H1 (cell line): ENCODE data around the gene CIB2. TPM values are rescaled to one million over a fixed set of nuclear protein-coding genes. Genes with fewer than 3 reads are reported as not detected.

Source experiments
- CTCF ChIA-PET: fragments of 300-600 bp; sonication (Branson Sonifier 250); formaldehyde crosslinking; loops from one replicate; lab custom pipeline; 2021; ENCODE audit not compliant: partially characterized antibody; lab: Charles Lee
- POLR2A ChIA-PET: fragments of 300-600 bp; sonication (Branson Sonifier 250); formaldehyde crosslinking; loops from one replicate; lab custom pipeline; 2021; ENCODE audit warnings: inconsistent platforms; ENCODE audit not compliant: partially characterized antibody; lab: Charles Lee
- DNase-seq, 2 experiments: peaks; one replicate each; pipeline versions ENCODE4 v3.0.0 to v3.0.0-alpha.2; 2010 to 2022; ENCODE audit warnings: low spot score in 2 of 2, low read depth in 1 of 2, mixed read lengths in 1 of 2
- FAIRE-seq: peaks from 2 replicates; lab custom pipeline; 2011; peaks lifted over from hg19 to GRCh38; lab: Jason Lieb, UNC
- H2AFZ ChIP-seq: 2 replicates; pipeline ENCODE4 v1.8.1; 2012; ENCODE audit warnings: low read length, inconsistent platforms
- H2AK5ac ChIP-seq: 2 replicates; pipeline ENCODE4 v1.6.1; 2013; ENCODE audit warnings: low read depth, low read length
- H2BK120ac ChIP-seq: replicated peaks from 2 replicates; pipeline ENCODE3; 2013; ENCODE audit warnings: low read depth, low read length, inconsistent platforms
- H2BK12ac ChIP-seq: 2 replicates; pipeline ENCODE4 v1.6.1; 2013; ENCODE audit warnings: low read depth, low read length
- H2BK15ac ChIP-seq: 2 replicates; pipeline ENCODE4 v1.6.1; 2013; ENCODE audit warnings: low read length
- H2BK20ac ChIP-seq: 2 replicates; pipeline ENCODE4 v1.6.1; 2013; ENCODE audit warnings: low read length
- H2BK5ac ChIP-seq: 2 replicates; pipeline ENCODE4 v1.6.1; 2013; ENCODE audit warnings: low read depth, low read length
- H3K14ac ChIP-seq: 2 replicates; pipeline ENCODE4 v1.6.1; 2013; ENCODE audit warnings: inconsistent platforms; ENCODE audit not compliant: insufficient read length
- H3K18ac ChIP-seq: 2 replicates; pipeline ENCODE4 v1.6.1; 2013; ENCODE audit warnings: low read length; ENCODE audit errors: extremely low read depth
- H3K23ac ChIP-seq: 2 replicates; pipeline ENCODE4 v1.6.1; 2013; ENCODE audit warnings: inconsistent platforms; ENCODE audit not compliant: insufficient read length
- H3K23me2 ChIP-seq: 2 replicates; pipeline ENCODE4 v1.6.1; 2013; ENCODE audit warnings: low read depth, low read length
- H3K27ac ChIP-seq: 2 replicates; pipeline ENCODE4 v1.6.1; 2011; ENCODE audit warnings: low read depth, low read length, inconsistent platforms
- H3K27me3 ChIP-seq, 4 experiments: replicated peaks in 1 of 4; 1 replicate in 1 of 4; 2 replicates in 3 of 4; pipeline versions ENCODE4 v1.6.1 to v1.8.1; 2011 to 2013; ENCODE audit warnings: low read length in 3 of 4, mild to moderate bottlenecking in 3 of 4, inconsistent platforms in 2 of 4, mixed read lengths in 2 of 4, moderate library complexity in 1 of 4; ENCODE audit not compliant: control insufficient read depth in 3 of 4, insufficient read depth in 3 of 4; ENCODE audit errors: extremely low read depth in 1 of 4
- H3K36me3 ChIP-seq, 4 experiments: 2 replicates each; pipeline versions ENCODE4 v1.6.1 to v1.8.1; 2011 to 2013; ENCODE audit warnings: mild to moderate bottlenecking in 4 of 4, low read length in 3 of 4, moderate library complexity in 2 of 4, control low read depth in 1 of 4, inconsistent platforms in 1 of 4; ENCODE audit not compliant: insufficient read depth in 4 of 4, control insufficient read depth in 2 of 4
- H3K4ac ChIP-seq: replicated peaks from 2 replicates; pipeline ENCODE3; 2013; ENCODE audit warnings: low read length, low read depth, mixed read lengths, inconsistent platforms; ENCODE audit not compliant: insufficient read length
- H3K4me1 ChIP-seq, 4 experiments: replicated peaks in 1 of 4; 1 replicate in 1 of 4; 2 replicates in 3 of 4; pipeline versions ENCODE4 v1.6.1 to v1.8.1; 2011 to 2013; ENCODE audit warnings: low read length in 3 of 4, inconsistent platforms in 2 of 4, mixed read lengths in 1 of 4; ENCODE audit not compliant: insufficient read depth in 4 of 4, control insufficient read depth in 3 of 4
- H3K4me2 ChIP-seq, 2 experiments: 2 replicates each; pipeline versions ENCODE4 v1.6.1 to v1.8.1; 2011 to 2013; ENCODE audit warnings: low read depth in 2 of 2, low read length in 2 of 2, control low read depth in 1 of 2, inconsistent platforms in 1 of 2, mild to moderate bottlenecking in 1 of 2; ENCODE audit not compliant: insufficient read depth in 1 of 2
- H3K4me3 ChIP-seq, 4 experiments: fragments of 200-600, 300-600 bp in 1 of 4; sonication (generic), shearing (Covaris generic), sonication (Bioruptor Twin) in 1 of 4; 2 replicates each; pipeline versions ENCODE4 v1.5.1 to v1.8.1; 2011 to 2016; ENCODE audit warnings: low read length in 4 of 4, low read depth in 3 of 4, control low read depth in 2 of 4, inconsistent platforms in 2 of 4, mild to moderate bottlenecking in 2 of 4, mixed read lengths in 1 of 4, moderate library complexity in 1 of 4; ENCODE audit not compliant: insufficient read depth in 2 of 4; ENCODE audit errors: extremely low read depth in 1 of 4
- H3K56ac ChIP-seq: replicated peaks from 2 replicates; pipeline ENCODE3; 2013; ENCODE audit warnings: low read depth, mild to moderate bottlenecking, mixed read lengths, low read length, inconsistent platforms; ENCODE audit not compliant: insufficient read length
- H3K79me1 ChIP-seq: 2 replicates; pipeline ENCODE4 v1.6.1; 2013; ENCODE audit warnings: low read depth, low read length, control low read depth
- H3K79me2 ChIP-seq, 2 experiments: 2 replicates each; pipeline versions ENCODE4 v1.6.1 to v1.8.1; 2012 to 2013; ENCODE audit warnings: low read length in 2 of 2, mild to moderate bottlenecking in 2 of 2, inconsistent platforms in 1 of 2; ENCODE audit not compliant: insufficient read depth in 2 of 2, control insufficient read depth in 1 of 2
- H3K9ac ChIP-seq, 4 experiments: replicated peaks in 1 of 4; 1 replicate in 1 of 4; 2 replicates in 3 of 4; pipeline versions ENCODE4 v1.6.1 to v1.8.1; 2011 to 2013; ENCODE audit warnings: low read depth in 3 of 4, low read length in 3 of 4, control low read depth in 2 of 4, mild to moderate bottlenecking in 2 of 4, moderate library complexity in 2 of 4, inconsistent platforms in 1 of 4; ENCODE audit errors: extremely low read depth in 1 of 4
- H3K9me3 ChIP-seq, 2 experiments: 2 replicates each; pipeline versions ENCODE4 v1.6.1 to v1.8.1; 2012 to 2013; ENCODE audit warnings: mild to moderate bottlenecking in 2 of 2, moderate library complexity in 2 of 2, control low read depth in 1 of 2, inconsistent platforms in 1 of 2, low read depth in 1 of 2, low read length in 1 of 2, mixed read lengths in 1 of 2; ENCODE audit not compliant: insufficient read depth in 2 of 2
- H4K20me1 ChIP-seq, 2 experiments: replicated peaks in 1 of 2; 2 replicates each; pipeline versions ENCODE3 to v1.8.1; 2011 to 2013; ENCODE audit warnings: inconsistent platforms in 2 of 2, low read length in 2 of 2, mild to moderate bottlenecking in 1 of 2; ENCODE audit not compliant: insufficient read depth in 2 of 2, control insufficient read depth in 1 of 2
- H4K5ac ChIP-seq: 2 replicates; pipeline ENCODE4 v1.6.1; 2013; ENCODE audit warnings: low read length, low read depth, mixed read lengths, inconsistent platforms; ENCODE audit not compliant: insufficient read length
- H4K8ac ChIP-seq: 2 replicates; pipeline ENCODE4 v1.8.0; 2013; ENCODE audit warnings: mild to moderate bottlenecking, moderate library complexity, low read length, inconsistent platforms; ENCODE audit not compliant: insufficient read depth; ENCODE audit errors: extremely low read depth
- H4K91ac ChIP-seq: replicated peaks from 2 replicates; pipeline ENCODE3; 2013; ENCODE audit warnings: low read length, mixed read lengths, inconsistent platforms; ENCODE audit not compliant: insufficient read length
- ASH2L ChIP-seq: fragments of 200-600, 300-600 bp; sonication (generic); IDR thresholded peaks from one replicate; pipeline ENCODE4 v1.7.1; 2017; ENCODE audit warnings: low read length
- CBX8 ChIP-seq: fragments of 300-800, 300-1000 bp; sonication (generic); IDR thresholded peaks from 2 replicates; pipeline ENCODE4 v1.7.1; 2016; ENCODE audit warnings: low read depth, low read length, borderline replicate concordance
- CEBPB ChIP-seq: IDR thresholded peaks from 2 replicates; pipeline ENCODE4 v1.6.1; 2012; ENCODE audit warnings: low read depth, low read length
- CHD1 ChIP-seq: IDR thresholded peaks from 2 replicates; pipeline ENCODE4 v1.6.1; 2012; ENCODE audit warnings: low read depth, low read length, improper control_type of control experiment
- KDM5A ChIP-seq: fragments of 200-600 bp; IDR thresholded peaks from 2 replicates; pipeline ENCODE4 v1.7.1; 2012; ENCODE audit warnings: mild to moderate bottlenecking, low read length, inconsistent platforms, mixed read lengths
- RBBP5 ChIP-seq: IDR thresholded peaks from 2 replicates; pipeline ENCODE4 v1.7.1; 2012; ENCODE audit warnings: low read depth, mild to moderate bottlenecking, inconsistent platforms, low read length, moderate library complexity, borderline replicate concordance
- SP2 ChIP-seq: IDR thresholded peaks from 2 replicates; pipeline ENCODE4 v1.6.1; 2012; ENCODE audit warnings: mild to moderate bottlenecking, low read length, inconsistent platforms
- TAF1 ChIP-seq: IDR thresholded peaks from 2 replicates; pipeline ENCODE4 v1.6.1; 2011; ENCODE audit warnings: mild to moderate bottlenecking, low read depth, low read length
- TAF7 ChIP-seq: optimal IDR thresholded peaks from 2 replicates; pipeline ENCODE3; 2011; ENCODE audit warnings: low read depth, mild to moderate bottlenecking, inconsistent platforms, low read length, moderate library complexity, borderline replicate concordance
- WGBS, 2 experiments: shearing (Covaris generic) in 1 of 2; methylation state at CpG; one replicate each; pipeline versions ENCODE4 v1.1.6 to v1.1.7; 2013 to 2015; ENCODE audit warnings: low lambda C conversion rate in 2 of 2, mixed read lengths in 2 of 2, inconsistent platforms in 1 of 2, low coverage in 1 of 2, missing lambda C conversion rate in 1 of 2; ENCODE audit not compliant: insufficient replicate concordance in 2 of 2, insufficient coverage in 1 of 2, insufficient read length in 1 of 2; ENCODE audit errors: extremely low coverage in 1 of 2, missing lambda C conversion rate in 1 of 2; 5-methylcytosine and 5-hydroxymethylcytosine counted together
- polyA plus RNA-seq, 7 experiments: library from polyadenylated mRNA; depleted of rRNA in 3 of 7; stranded (reverse) in 5 of 7; unstranded in 2 of 7; fragments of >200 nt in 5 of 7; fragments of 200-250 nt in 2 of 7; gene quantifications; 1 replicate in 5 of 7; 2 replicates in 1 of 7; 4 replicates in 1 of 7; pipeline versions ENCODE4 v1.2.1 to v1.2.3, GENCODE V29; 2011 to 2013; ENCODE audit warnings: missing spikeins in 2 of 7, mixed read lengths in 2 of 7
- total RNA-seq: library from RNA; stranded (reverse); fragmentation: NEBNext Ultra II Directional; extraction: Animal tissue kit (Norgen Biotek cat#: 25700); gene quantifications from 2 replicates; pipeline ENCODE4 v1.2.1, GENCODE V29; 2021

CIB2 gene
- total and polyA plus RNA-seq, 2 of the 8 experiments (the other 6 are each of a cell fraction or from before 2014, with no cell fraction given): 41.5 to 45.8 TPM

DNA sequence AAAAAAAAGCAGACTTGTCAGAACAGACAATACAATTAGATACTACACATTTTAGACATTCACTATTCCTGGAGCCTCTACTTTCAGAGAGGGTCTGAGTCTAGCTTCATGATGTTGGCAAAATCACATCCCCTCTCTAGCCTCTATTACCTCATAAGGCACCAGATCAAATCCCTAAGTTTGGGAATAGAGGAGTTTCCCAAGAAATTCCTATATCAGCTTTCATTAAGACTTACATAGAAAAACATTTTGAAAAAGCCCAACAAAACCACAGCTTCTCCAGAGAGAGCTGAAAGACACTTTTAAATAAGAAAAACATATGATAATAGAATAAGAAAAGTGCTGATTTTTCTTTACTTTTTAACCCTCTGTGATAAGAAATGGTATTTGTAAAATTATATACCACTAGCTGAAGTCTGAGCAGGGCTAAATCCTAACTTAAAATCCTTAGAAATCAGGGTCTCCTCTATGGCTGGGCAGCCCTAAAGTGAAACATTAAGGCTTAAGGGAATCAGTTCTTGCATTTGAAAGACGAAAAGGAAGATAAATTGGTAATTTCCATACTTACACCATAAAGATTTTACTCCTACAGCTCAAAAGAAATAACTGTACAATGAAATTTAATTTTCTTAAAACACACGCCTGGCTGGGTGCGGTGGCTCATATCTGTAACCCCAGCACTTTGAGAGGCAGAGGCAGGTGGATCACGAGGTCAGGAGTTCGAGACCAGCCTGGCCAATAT is 58.0 kb downstream of the CIB2 start:
- H3K4me2 ChIP-seq: no peak overlapping the region
- no peaks in the 10 kb centered on the region for H3K9me3 ChIP-seq
- H3K56ac ChIP-seq: no peak overlapping the region
- H4K20me1 ChIP-seq: peaks cover 0 to 5% of the 10 kb centered on the region in 2 experiments
- no peak overlapping the region for H3K4me3 ChIP-seq
- peaks cover 9% of the 10 kb centered on the region for H3K23me2 ChIP-seq
- H3K14ac ChIP-seq: no peak overlapping the region
- no peak overlapping the region for H3K23ac ChIP-seq
- no peak overlapping the region for H4K5ac ChIP-seq
- no peak overlapping the region for H3K4ac ChIP-seq
- ChIA-PET CTCF (interaction anchor here (0.6 to 3.5 kb wide), 8 partner anchors 9 to 235 kb away, joined by 3 to 16 read pairs (median 4); no protein-coding TSS in a partner anchor), POLR2A (interaction anchor here (0.8 to 1.5 kb wide), 2 partner anchors 11 to 41 kb away, joined by 4 to 5 read pairs; no protein-coding TSS in a partner anchor)
- H2BK20ac ChIP-seq: no peak overlapping the region
- no peak overlapping the region for H2AK5ac ChIP-seq
- H2BK120ac ChIP-seq: no peak overlapping the region
- FAIRE-seq (no peak), DNase-seq (no peak)
- no peaks in the 10 kb centered on the region for H3K27me3 ChIP-seq
- H3K36me3 ChIP-seq: no peaks in the 10 kb centered on the region
- no peak overlapping the region for H4K8ac ChIP-seq
- H3K4me1 ChIP-seq: peaks cover 10 to 20% (median 16%) of the 10 kb centered on the region in 4 experiments
- H3K79me2 ChIP-seq: peaks cover 3 to 27% of the 10 kb centered on the region in 2 experiments; a peak in 3 of 4 replicates
- H2BK15ac ChIP-seq: no peak overlapping the region
- H3K27ac ChIP-seq: no peak overlapping the region
- no peak overlapping the region for H3K9ac ChIP-seq
- H4K91ac ChIP-seq: no peak overlapping the region
- H2BK12ac ChIP-seq: no peak overlapping the region
- H3K18ac ChIP-seq: no peak overlapping the region
- H2AFZ ChIP-seq: no peak overlapping the region
- WGBS, 2 experiments: 88% methylated on average over 5 of the region's 5 CpGs; no CpG with 5 or more reads in 1 of the 2 experiments
- H3K79me1 ChIP-seq: peaks cover 7% of the 10 kb centered on the region
- TF ChIP-seq RBBP5: no peak
- TF ChIP-seq TAF1: no peak
- no peak for TF ChIP-seq ASH2L
- no peak for TF ChIP-seq CBX8
- no peak for TF ChIP-seq TAF7
- TF ChIP-seq KDM5A: no peak
- TF ChIP-seq SP2: no peak
- no peak for TF ChIP-seq CHD1
- TF ChIP-seq CEBPB: no peak
- no peak overlapping the region for H2BK5ac ChIP-seq
